Epidermal melanocyte (primary cell): Measurements from ENCODE around the gene PPP6C.
A peak's percentile ranks its signal among the peaks of the same experiment; 100 is the strongest.
"Not testable (repeated sequence)": the region's sequence is repeated elsewhere in the genome, so short reads cannot be mapped to it uniquely, and the experiment has no call there.

Experiments
- DNase-seq: peaks from one replicate; pipeline ENCODE4 v3.0.0; 2011; ENCODE audit warnings: low spot score; ENCODE audit not compliant: insufficient read length

Gene PPP6C

GRCh38 chr9:125142560-125143376 lies 46.8 kb downstream of the PPP6C start:
- no peak for DNase-seq

- DNase-seq = no peak
Measured at GRCh38 chr9:125141751-125142150, 47.9 kb downstream of the PPP6C start.

- no peak for DNase-seq
Measured at GRCh38 chr9:125141251-125141650, 48.4 kb downstream of the PPP6C start.

DNA sequence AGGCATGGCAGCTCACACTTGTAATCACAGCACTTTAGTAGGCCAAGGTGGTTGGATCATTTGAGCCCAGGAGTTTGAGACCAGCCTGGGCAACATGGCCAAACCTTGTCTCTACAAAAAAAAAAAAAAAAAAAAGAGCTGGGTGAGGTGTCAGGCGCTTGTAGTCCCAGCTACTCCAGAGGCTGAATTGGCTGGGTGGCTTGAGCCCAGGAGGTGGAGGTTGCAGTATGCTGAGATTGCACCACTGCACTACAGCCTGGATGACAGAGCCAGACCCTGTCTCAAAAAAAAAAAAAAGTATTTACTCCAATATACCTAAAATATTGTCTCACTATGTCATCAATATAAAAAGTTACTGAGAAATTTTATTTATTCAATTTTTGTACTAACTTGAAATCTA lies 49.0 kb downstream of the PPP6C start:
- DNase-seq = no peak

DNA sequence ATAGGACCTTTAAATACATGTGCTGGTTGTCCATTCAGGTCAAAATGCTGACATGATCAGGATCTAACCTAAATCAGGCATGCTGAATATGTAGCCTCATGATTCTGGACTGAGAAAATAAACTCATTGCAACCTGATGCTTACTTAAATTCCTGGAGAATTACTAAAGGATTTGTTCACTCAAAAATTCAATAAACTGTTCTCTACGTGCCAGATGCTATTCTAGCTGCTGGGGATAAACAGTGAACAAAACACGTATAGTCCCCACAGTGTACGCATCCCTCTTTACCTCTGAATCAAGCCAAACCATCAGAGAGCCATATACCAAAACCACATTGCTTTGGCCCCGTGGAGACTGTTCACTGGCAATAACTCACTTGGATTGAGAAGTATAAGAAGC lies 52.4 kb downstream of the PPP6C start:
- no peak for DNase-seq

DNA sequence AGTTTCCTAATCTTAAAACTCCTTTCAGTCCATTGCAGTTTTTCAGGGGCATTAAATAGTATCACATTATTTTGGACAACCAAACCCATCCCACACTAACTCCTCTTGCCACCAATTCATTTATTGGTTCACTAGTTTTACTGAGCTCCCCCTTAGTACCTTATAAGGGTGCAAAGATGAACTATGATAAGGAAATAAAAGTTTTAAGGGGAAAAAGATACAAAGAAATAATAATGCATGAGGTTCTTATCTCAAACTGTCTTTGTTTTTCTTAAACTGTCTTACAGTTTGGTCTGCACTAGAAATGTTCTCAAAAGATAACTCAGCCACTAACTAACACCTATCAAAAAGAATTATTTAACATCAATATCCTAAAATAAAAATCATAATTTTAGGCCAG lies 54.6 kb downstream of the PPP6C start:
- no peak for DNase-seq

- DNase-seq = no peak
Measured at GRCh38 chr9:125133403-125134329, 55.9 kb downstream of the PPP6C start.

DNA sequence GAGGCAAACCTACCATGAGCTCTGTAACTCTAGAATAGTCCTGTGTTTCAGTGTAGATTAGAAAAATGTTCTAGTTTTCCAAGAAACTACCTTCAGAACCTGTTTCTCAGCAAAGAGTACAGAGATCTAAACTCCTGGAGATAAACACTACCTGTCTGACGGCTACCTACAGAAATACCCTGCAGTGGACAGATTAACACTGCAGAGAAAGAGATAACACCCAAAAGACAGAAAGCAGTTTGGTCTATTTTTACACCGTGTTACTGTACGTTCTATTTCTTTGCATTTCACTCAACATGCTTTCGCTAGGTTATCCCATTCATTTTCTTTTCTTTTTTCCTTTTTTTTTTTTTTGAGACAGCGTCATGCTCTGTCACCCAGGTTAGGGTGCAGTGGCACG lies 57.8 kb downstream of the PPP6C start:
- DNase-seq = no peak

DNA sequence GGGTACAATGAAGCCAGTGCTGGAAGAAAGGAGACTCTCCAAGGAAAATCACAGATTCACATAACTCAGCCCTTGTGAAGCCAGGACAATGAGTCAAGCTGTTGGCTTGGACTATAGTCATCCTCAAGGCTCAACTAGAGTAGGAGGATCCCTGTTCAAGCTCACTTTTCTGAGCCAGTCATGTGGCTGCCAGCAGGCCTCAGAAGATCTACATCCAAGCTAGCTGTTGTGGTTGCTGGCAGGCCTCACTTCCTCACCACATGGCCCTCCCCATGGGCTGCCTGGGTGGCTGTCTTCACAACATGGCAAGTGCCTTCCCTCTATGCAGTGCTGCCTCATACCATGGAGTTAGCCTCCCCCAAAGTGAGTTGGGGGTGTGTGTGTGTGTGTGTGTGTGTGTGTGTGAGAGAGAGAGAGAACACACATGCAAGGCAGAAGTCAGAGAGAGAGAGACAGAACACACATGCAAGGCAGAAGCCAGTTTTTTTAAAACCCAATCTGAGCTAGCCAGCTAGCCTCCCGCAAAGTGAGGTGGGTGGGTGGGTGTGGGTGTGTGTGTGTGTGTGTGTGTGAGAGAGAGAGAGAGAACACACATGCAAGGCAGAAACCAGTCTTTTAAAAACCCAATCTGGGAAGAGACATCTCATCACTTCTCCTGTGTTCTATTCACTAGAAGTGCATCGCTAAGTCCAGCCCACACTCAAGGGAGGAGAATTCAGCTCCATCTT lies 63.4 kb downstream of the PPP6C start:
- peak; percentile 76 for DNase-seq

DNA sequence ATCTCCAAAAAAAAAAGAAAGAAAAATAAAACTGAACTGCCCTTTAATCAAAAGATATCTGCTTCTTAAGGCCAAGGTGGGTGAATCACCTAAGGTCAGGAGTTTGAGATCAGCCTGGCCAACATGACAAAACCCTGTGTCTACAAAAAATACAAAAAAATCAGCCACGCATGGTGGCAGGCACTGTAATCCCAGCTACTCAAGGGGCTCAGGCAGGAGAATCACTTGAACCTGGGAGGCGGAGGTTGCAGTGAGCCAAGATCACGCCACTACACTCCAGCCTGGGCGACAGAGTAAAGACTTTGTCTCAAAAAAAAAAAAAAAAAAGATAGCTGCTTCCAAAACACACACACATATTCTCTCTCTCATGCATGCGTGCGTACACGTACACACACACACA lies 64.1 kb downstream of the PPP6C start:
- DNase-seq = no peak

DNA sequence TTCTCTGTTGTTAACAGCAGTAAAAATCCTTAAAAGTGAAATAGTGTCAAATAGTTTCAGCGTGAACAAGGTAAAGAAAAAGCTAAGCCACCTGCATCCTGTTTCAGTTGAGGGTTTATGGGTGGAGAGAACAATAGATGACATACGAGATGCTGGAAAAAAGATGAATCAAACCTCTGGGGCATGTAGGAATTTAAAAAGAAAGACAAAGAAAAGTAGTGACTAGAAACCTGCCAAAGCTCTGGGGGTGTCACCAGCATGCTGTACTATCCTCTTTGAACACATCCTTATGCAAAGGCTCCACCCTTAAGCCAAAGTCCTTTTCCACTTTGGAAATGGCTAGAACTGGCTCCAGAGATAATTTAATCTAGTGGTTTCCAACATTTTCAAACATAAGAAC lies 68.5 kb downstream of the PPP6C start:
- DNase-seq = no peak

GRCh38 chr9:125119643-125120286 lies 69.8 kb downstream of the PPP6C start:
- no peak for DNase-seq

- not testable (repeated sequence) for DNase-seq
Measured at GRCh38 chr9:125118696-125119095, 70.9 kb downstream of the PPP6C start.

GRCh38 chr9:125114503-125114902 lies 75.1 kb downstream of the PPP6C start:
- DNase-seq = not testable (repeated sequence)

DNA sequence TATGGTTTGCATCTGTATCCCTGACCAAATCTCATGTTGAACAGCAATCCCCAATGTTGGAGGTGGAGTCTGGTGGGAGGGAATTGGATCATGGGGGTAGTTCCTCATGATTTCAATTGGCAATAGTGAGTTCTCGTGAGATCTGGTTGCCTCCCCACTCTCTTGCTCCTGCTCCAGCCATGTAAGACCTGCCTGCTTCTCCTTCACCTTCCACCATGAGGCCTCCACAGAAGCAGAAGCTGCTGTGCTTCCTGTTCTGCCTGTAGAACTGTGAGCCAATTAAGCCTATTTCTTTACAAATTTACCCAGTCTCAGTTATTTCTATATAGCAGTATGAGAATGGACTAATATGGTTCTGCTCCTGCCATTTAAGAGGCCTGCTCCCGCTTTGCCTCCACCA lies 79.1 kb downstream of the PPP6C start:
- DNase-seq = no peak

DNA sequence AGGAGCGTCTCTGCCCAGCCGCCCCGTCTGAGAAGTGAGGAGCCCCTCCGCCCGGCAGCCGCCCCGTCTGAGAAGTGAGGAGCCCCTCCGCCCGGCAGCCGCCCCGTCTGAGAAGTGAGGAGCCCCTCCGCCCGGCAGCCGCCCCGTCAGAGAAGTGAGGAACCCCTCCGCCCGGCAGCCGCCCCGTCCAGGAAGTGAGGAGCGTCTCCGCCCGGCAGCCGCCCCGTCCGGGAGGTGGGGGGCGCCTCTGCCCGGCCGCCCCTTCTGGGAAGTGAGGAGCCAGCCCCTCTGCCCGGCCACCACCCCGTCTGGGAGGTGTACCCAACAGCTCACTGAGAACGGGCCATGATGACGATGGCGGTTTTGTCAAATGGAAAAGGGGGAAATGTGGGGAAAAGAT lies 81.1 kb downstream of the PPP6C start:
- not testable (repeated sequence) for DNase-seq

- DNase-seq = no peak
Measured at GRCh38 chr9:125106285-125106893, 83.2 kb downstream of the PPP6C start.

- DNase-seq = no peak
Measured at GRCh38 chr9:125103770-125104460, 85.7 kb downstream of the PPP6C start.

GRCh38 chr9:125103021-125103420 lies 86.6 kb downstream of the PPP6C start:
- DNase-seq = no peak

DNA sequence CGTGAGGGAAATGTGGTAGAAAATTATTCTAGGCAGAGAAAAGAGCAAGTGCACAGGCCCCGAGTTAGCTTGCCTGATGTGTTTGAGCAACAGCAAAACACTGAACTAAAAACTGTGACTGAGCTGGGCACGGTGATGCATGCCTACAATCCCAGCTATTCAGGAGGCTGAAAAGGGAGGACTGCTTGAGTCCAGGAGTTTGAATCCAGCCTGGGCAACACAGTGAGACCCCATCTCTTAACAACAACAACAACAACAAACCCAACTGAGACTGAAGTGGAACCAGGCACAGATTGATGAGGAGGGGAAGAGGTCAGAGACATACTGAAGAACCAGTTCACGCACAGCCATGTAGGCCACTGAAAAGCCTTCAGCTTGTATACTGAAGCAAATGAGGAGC lies 88.8 kb downstream of the PPP6C start:
- DNase-seq = no peak
